ENCODE results near the gene PCNP. TPM values are rescaled to one million over a fixed set of nuclear protein-coding genes. Genes with fewer than 3 reads are reported as not detected.

Gene PCNP
- total and polyA plus RNA-seq, 9 of the 15 experiments (the other 6 are each of a cell fraction or from before 2014, with no cell fraction given), result 54.3 to 170 (median 150) TPM

DNA sequence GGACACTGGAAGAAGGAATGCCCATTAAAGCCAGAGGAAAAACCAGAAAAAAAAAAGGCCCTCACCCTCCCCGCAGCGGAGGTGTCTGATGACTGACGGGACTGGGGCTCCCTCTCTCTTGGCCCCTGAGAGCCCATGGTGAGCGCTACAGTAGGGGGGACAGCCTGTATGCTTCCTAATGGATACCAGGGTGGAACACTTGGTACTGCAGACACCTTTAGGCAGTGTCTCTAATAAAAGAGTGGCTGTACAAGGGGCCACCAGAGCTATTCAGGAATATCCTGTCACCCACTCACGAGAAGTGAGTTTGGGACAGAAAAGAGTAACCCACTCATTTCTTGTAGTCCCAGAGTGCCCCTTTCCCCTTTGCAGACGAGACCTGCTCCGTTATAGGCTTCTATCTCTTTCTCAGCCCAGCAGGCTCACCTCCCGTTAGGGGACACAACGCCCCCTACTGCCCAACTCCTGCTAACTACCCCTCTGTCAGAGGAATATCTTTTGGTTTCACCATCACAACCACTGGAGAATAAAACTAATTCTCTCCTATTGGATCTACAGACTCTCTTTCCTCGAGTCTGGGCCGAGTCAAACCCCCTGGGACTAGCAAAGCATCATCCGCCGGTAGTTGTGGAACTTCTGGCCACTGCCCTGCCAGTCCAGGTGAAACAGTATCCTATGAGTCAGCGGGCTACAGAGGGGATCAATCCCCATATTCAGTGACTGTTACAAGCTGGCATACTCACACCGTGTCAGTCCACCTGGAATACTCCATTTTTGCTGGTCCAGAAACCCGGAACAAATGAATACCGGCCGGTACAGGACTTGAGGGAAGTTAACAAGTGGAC lies 62.2 kb downstream of the PCNP start (continued):
- TF ChIP-seq, protein P1, sequence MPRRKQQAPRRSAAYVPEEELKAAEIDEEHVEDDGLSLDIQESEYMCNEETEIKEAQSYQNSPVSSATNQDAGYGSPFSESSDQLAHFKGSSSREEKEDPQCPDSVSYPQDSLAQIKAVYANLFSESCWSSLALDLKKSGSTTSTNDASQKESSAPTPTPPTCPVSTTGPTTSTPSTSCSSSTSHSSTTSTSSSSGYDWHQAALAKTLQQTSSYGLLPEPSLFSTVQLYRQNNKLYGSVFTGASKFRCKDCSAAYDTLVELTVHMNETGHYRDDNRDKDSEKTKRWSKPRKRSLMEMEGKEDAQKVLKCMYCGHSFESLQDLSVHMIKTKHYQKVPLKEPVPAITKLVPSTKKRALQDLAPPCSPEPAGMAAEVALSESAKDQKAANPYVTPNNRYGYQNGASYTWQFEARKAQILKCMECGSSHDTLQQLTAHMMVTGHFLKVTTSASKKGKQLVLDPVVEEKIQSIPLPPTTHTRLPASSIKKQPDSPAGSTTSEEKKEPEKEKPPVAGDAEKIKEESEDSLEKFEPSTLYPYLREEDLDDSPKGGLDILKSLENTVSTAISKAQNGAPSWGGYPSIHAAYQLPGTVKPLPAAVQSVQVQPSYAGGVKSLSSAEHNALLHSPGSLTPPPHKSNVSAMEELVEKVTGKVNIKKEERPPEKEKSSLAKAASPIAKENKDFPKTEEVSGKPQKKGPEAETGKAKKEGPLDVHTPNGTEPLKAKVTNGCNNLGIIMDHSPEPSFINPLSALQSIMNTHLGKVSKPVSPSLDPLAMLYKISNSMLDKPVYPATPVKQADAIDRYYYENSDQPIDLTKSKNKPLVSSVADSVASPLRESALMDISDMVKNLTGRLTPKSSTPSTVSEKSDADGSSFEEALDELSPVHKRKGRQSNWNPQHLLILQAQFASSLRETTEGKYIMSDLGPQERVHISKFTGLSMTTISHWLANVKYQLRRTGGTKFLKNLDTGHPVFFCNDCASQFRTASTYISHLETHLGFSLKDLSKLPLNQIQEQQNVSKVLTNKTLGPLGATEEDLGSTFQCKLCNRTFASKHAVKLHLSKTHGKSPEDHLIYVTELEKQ (CRISPR knock-in tag; IDR thresholded peaks at IDR 0.05), result no peak
- TF ChIP-seq CBX5 (IDR thresholded peaks at IDR 0.05; ENCODE audit: borderline replicate concordance, low read depth), result no peak
- TF ChIP-seq, protein P2, sequence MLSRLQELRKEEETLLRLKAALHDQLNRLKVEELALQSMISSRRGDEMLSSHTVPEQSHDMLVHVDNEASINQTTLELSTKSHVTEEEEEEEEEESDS (CRISPR knock-in tag; IDR thresholded peaks at IDR 0.05), result no peak
- TF ChIP-seq ADNP (tag; IDR thresholded peaks at IDR 0.05), result no peak
- TF ChIP-seq IRF2 (CRISPR knock-in tag; IDR thresholded peaks at IDR 0.05), result no peak
- TF ChIP-seq, protein P3, sequence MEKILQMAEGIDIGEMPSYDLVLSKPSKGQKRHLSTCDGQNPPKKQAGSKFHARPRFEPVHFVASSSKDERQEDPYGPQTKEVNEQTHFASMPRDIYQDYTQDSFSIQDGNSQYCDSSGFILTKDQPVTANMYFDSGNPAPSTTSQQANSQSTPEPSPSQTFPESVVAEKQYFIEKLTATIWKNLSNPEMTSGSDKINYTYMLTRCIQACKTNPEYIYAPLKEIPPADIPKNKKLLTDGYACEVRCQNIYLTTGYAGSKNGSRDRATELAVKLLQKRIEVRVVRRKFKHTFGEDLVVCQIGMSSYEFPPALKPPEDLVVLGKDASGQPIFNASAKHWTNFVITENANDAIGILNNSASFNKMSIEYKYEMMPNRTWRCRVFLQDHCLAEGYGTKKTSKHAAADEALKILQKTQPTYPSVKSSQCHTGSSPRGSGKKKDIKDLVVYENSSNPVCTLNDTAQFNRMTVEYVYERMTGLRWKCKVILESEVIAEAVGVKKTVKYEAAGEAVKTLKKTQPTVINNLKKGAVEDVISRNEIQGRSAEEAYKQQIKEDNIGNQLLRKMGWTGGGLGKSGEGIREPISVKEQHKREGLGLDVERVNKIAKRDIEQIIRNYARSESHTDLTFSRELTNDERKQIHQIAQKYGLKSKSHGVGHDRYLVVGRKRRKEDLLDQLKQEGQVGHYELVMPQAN (IDR thresholded peaks at IDR 0.05; ENCODE audit: borderline replicate concordance), result no peak
- TF ChIP-seq, protein P4, sequence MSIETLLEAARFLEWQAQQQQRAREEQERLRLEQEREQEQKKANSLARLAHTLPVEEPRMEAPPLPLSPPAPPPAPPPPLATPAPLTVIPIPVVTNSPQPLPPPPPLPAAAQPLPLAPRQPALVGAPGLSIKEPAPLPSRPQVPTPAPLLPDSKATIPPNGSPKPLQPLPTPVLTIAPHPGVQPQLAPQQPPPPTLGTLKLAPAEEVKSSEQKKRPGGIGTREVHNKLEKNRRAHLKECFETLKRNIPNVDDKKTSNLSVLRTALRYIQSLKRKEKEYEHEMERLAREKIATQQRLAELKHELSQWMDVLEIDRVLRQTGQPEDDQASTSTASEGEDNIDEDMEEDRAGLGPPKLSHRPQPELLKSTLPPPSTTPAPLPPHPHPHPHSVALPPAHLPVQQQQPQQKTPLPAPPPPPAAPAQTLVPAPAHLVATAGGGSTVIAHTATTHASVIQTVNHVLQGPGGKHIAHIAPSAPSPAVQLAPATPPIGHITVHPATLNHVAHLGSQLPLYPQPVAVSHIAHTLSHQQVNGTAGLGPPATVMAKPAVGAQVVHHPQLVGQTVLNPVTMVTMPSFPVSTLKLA (conservative IDR thresholded peaks at IDR 0.05), result 0 out of 4 replicates have a peak, but pooled peaks of 1 of the 2 experiments have one; percentile 33
- TF ChIP-seq, protein P5, sequence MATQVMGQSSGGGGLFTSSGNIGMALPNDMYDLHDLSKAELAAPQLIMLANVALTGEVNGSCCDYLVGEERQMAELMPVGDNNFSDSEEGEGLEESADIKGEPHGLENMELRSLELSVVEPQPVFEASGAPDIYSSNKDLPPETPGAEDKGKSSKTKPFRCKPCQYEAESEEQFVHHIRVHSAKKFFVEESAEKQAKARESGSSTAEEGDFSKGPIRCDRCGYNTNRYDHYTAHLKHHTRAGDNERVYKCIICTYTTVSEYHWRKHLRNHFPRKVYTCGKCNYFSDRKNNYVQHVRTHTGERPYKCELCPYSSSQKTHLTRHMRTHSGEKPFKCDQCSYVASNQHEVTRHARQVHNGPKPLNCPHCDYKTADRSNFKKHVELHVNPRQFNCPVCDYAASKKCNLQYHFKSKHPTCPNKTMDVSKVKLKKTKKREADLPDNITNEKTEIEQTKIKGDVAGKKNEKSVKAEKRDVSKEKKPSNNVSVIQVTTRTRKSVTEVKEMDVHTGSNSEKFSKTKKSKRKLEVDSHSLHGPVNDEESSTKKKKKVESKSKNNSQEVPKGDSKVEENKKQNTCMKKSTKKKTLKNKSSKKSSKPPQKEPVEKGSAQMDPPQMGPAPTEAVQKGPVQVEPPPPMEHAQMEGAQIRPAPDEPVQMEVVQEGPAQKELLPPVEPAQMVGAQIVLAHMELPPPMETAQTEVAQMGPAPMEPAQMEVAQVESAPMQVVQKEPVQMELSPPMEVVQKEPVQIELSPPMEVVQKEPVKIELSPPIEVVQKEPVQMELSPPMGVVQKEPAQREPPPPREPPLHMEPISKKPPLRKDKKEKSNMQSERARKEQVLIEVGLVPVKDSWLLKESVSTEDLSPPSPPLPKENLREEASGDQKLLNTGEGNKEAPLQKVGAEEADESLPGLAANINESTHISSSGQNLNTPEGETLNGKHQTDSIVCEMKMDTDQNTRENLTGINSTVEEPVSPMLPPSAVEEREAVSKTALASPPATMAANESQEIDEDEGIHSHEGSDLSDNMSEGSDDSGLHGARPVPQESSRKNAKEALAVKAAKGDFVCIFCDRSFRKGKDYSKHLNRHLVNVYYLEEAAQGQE (IDR thresholded peaks at IDR 0.05; ENCODE audit: borderline replicate concordance), result peak; percentile 24; the same call in 1 of the 2 replicates
- TF ChIP-seq, protein P5 (CRISPR knock-in tag; IDR thresholded peaks at IDR 0.05; ENCODE audit: low read depth), result no peak
- TF ChIP-seq ZBTB17 (CRISPR knock-in tag; IDR thresholded peaks at IDR 0.05), result no peak
- no peak for TF ChIP-seq MXI1 (IDR thresholded peaks at IDR 0.05; ENCODE audit: low read depth, low read length)

All from K562 (cell line).